Measurements from ENCODE around the gene SH3GL3.
A peak's percentile ranks its signal among the peaks of the same experiment; 100 is the strongest.

SH3GL3 gene

GRCh38 chr15:83631534-83631933, 184.4 kb downstream of the SH3GL3 start:
- no peak for DNase-seq

- no peak for DNase-seq
Measured at GRCh38 chr15:83643201-83643600, 196.1 kb downstream of the SH3GL3 start.

GRCh38 chr15:83644439-83644838, 197.3 kb downstream of the SH3GL3 start:
- DNase-seq, result no peak

GRCh38 chr15:83650831-83651230, 203.7 kb downstream of the SH3GL3 start:
- DNase-seq, result no peak

GRCh38 chr15:83651541-83651940, 204.4 kb downstream of the SH3GL3 start:
- DNase-seq, result no peak

GRCh38 chr15:83652626-83653204, 205.6 kb downstream of the SH3GL3 start:
- DNase-seq, result no peak

GRCh38 chr15:83653288-83653638, 206.1 kb downstream of the SH3GL3 start:
- DNase-seq, result no peak

GRCh38 chr15:83653639-83654378, 206.7 kb downstream of the SH3GL3 start, which contains the start of gene ADAMTSL3:
TSS of gene ADAMTSL3 (plus strand) at chr15:83654123. CDS start at chr15:83655762, 1,639 bp downstream.
- peak; percentile 5 for DNase-seq

GRCh38 chr15:83654379-83655236, 207.5 kb downstream of the SH3GL3 start:
- no peak for DNase-seq

- DNase-seq, result no peak
Measured at GRCh38 chr15:83655237-83655616, 208.1 kb downstream of the SH3GL3 start.

- DNase-seq, result no peak
Measured at GRCh38 chr15:83656192-83656591, 209.1 kb downstream of the SH3GL3 start.

GRCh38 chr15:83656943-83657528, 209.9 kb downstream of the SH3GL3 start:
- no peak for DNase-seq

- DNase-seq, result no peak
Measured at GRCh38 chr15:83657549-83657948, 210.4 kb downstream of the SH3GL3 start.

- no peak for DNase-seq
Measured at GRCh38 chr15:83658430-83659416, 211.6 kb downstream of the SH3GL3 start.

GRCh38 chr15:83659417-83659812, 212.3 kb downstream of the SH3GL3 start:
- DNase-seq, result no peak

GRCh38 chr15:83665480-83665879, 218.3 kb downstream of the SH3GL3 start:
- DNase-seq, result no peak

Measured in RPMI8226 (cell line).